Mucosa of rectum (tissue), 2 donors: ENCODE measurements around the gene TRIM69.

Experiments
- H3K27ac ChIP-seq, 2 donors: one replicate each; pipeline ENCODE4 v1.7.0; 2013; ENCODE audit warnings: inconsistent platforms in 2 of 2, low read depth in 2 of 2, low read length in 2 of 2
- H3K27me3 ChIP-seq, 2 donors: one replicate each; pipeline ENCODE4 v1.7.0; 2013; ENCODE audit warnings: low read length in 2 of 2; ENCODE audit not compliant: control insufficient read depth in 2 of 2, insufficient read depth in 2 of 2
- H3K36me3 ChIP-seq, 2 donors: one replicate each; pipeline ENCODE4 v1.7.0; 2013; ENCODE audit warnings: low read length in 2 of 2; ENCODE audit not compliant: control insufficient read depth in 2 of 2, insufficient read depth in 2 of 2
- H3K4me1 ChIP-seq, 2 donors: one replicate each; pipeline ENCODE4 v1.7.0; 2013; ENCODE audit warnings: low read length in 2 of 2, mild to moderate bottlenecking in 1 of 2; ENCODE audit not compliant: control insufficient read depth in 2 of 2, insufficient read depth in 2 of 2
- H3K4me3 ChIP-seq, 2 donors: one replicate each; pipeline ENCODE4 v1.7.0; 2013; ENCODE audit warnings: low read length in 2 of 2
- H3K9ac ChIP-seq, 2 donors: one replicate each; pipeline ENCODE4 v1.7.0; 2013; ENCODE audit warnings: low read length in 2 of 2, low read depth in 1 of 2, mild to moderate bottlenecking in 1 of 2
- H3K9me3 ChIP-seq, 2 donors: one replicate each; pipeline ENCODE4 v1.7.0; 2013; ENCODE audit warnings: low read length in 2 of 2; ENCODE audit not compliant: control insufficient read depth in 2 of 2
- donor health status: healthy.
- donor health status: Normal muscosa, but diverticular disease.

The TRIM69 gene

GRCh38 chr15:44706946-44707636 is 29.2 kb upstream of the TRIM69 start:
- Histone ChIP-seq H3K4me3 (peak overlapping the region in 1 of 2 donors; percentile 27), H3K9ac (peak overlapping the region; percentile 9 to 62), H3K9me3 (no peaks in the 10 kb centered on the region), H3K27me3 (no peaks in the 10 kb centered on the region), H3K27ac (peak overlapping the region; percentile 90 to 94), H3K36me3 (no peaks in the 10 kb centered on the region), H3K4me1 (peaks cover 19 to 37% of the 10 kb centered on the region in 2 donors)

GRCh38 chr15:44710236-44711095 is 25.9 kb upstream of the TRIM69 start:
- H3K9me3 ChIP-seq = no peaks in the 10 kb centered on the region
- peak overlapping the region; percentile 100 for H3K27ac ChIP-seq
- H3K9ac ChIP-seq = peak overlapping the region; percentile 88 to 100
- peaks cover 10 to 12% of the 10 kb centered on the region in 2 donors for H3K36me3 ChIP-seq
- no peaks in the 10 kb centered on the region for H3K27me3 ChIP-seq
- H3K4me3 ChIP-seq = peak overlapping the region; percentile 96 to 99
- peaks cover 32 to 57% of the 10 kb centered on the region in 2 donors for H3K4me1 ChIP-seq

GRCh38 chr15:44711096-44711742 is 25.1 kb upstream of the TRIM69 start, which contains the start of the genes B2M and PATL2:
B2M (plus strand) TSS chr15:44711517; CDS start chr15:44711547, 30 bp downstream.
PATL2 (minus strand) TSS chr15:44711323; CDS start chr15:44676490, 34,833 bp downstream.
- Histone ChIP-seq H3K27ac (peak within 1 kb of the TSS; percentile 100), H3K4me1 (peaks cover 36 to 57% of the 10 kb centered on the region in 2 donors), H3K9ac (peak within 1 kb of the TSS; percentile 100), H3K27me3 (no peaks in the 10 kb centered on the region), H3K9me3 (no peaks in the 10 kb centered on the region), H3K36me3 (peaks cover 18 to 19% of the 10 kb centered on the region in 2 donors), H3K4me3 (peak within 1 kb of the TSS; percentile 96 to 99)

DNA sequence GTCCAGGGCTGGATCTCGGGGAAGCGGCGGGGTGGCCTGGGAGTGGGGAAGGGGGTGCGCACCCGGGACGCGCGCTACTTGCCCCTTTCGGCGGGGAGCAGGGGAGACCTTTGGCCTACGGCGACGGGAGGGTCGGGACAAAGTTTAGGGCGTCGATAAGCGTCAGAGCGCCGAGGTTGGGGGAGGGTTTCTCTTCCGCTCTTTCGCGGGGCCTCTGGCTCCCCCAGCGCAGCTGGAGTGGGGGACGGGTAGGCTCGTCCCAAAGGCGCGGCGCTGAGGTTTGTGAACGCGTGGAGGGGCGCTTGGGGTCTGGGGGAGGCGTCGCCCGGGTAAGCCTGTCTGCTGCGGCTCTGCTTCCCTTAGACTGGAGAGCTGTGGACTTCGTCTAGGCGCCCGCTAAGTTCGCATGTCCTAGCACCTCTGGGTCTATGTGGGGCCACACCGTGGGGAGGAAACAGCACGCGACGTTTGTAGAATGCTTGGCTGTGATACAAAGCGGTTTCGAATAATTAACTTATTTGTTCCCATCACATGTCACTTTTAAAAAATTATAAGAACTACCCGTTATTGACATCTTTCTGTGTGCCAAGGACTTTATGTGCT is 24.5 kb upstream of the TRIM69 start:
- H3K9ac ChIP-seq = peak overlapping the region; percentile 100
- H3K4me1 ChIP-seq = peaks cover 31 to 51% of the 10 kb centered on the region in 2 donors
- peak overlapping the region; percentile 96 to 99 for H3K4me3 ChIP-seq
- H3K36me3 ChIP-seq = peaks cover 24 to 25% of the 10 kb centered on the region in 2 donors
- H3K9me3 ChIP-seq = no peaks in the 10 kb centered on the region
- H3K27ac ChIP-seq = peak overlapping the region; percentile 100
- H3K27me3 ChIP-seq = no peaks in the 10 kb centered on the region

GRCh38 chr15:44712346-44713005 is 23.9 kb upstream of the TRIM69 start:
- Histone ChIP-seq H3K4me3 (peak overlapping the region; percentile 96 to 99), H3K27ac (peak overlapping the region; percentile 100), H3K9ac (peak overlapping the region; percentile 100), H3K36me3 (peaks cover 30 to 32% of the 10 kb centered on the region in 2 donors), H3K27me3 (no peaks in the 10 kb centered on the region), H3K4me1 (peaks cover 27 to 46% of the 10 kb centered on the region in 2 donors), H3K9me3 (no peaks in the 10 kb centered on the region)

- H3K27me3 ChIP-seq = no peaks in the 10 kb centered on the region
- peak overlapping the region; percentile 100 for H3K27ac ChIP-seq
- H3K9me3 ChIP-seq = no peaks in the 10 kb centered on the region
- H3K36me3 ChIP-seq = peaks cover 39 to 40% of the 10 kb centered on the region in 2 donors
- peak overlapping the region; percentile 100 for H3K9ac ChIP-seq
- H3K4me1 ChIP-seq = peaks cover 23 to 38% of the 10 kb centered on the region in 2 donors
- peak overlapping the region; percentile 96 to 99 for H3K4me3 ChIP-seq
Observed at GRCh38 chr15:44713006-44713966, 23.0 kb upstream of the TRIM69 start.

GRCh38 chr15:44715142-44715796 is 21.1 kb upstream of the TRIM69 start:
- H3K9ac ChIP-seq = no peak overlapping the region
- H3K36me3 ChIP-seq = peaks cover 46% of the 10 kb centered on the region in 2 donors
- H3K4me3 ChIP-seq = peak overlapping the region in 1 of 2 donors; percentile 96
- no peaks in the 10 kb centered on the region for H3K27me3 ChIP-seq
- peaks cover 17 to 26% of the 10 kb centered on the region in 2 donors for H3K4me1 ChIP-seq
- H3K9me3 ChIP-seq = no peaks in the 10 kb centered on the region
- H3K27ac ChIP-seq = no peak overlapping the region

DNA sequence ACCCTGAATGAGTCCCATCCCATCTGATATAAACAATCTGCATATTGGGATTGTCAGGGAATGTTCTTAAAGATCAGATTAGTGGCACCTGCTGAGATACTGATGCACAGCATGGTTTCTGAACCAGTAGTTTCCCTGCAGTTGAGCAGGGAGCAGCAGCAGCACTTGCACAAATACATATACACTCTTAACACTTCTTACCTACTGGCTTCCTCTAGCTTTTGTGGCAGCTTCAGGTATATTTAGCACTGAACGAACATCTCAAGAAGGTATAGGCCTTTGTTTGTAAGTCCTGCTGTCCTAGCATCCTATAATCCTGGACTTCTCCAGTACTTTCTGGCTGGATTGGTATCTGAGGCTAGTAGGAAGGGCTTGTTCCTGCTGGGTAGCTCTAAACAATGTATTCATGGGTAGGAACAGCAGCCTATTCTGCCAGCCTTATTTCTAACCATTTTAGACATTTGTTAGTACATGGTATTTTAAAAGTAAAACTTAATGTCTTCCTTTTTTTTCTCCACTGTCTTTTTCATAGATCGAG is 20.5 kb upstream of the TRIM69 start:
- H3K9me3 ChIP-seq = no peaks in the 10 kb centered on the region
- H3K27me3 ChIP-seq = no peaks in the 10 kb centered on the region
- H3K27ac ChIP-seq = no peak overlapping the region
- H3K4me3 ChIP-seq = peak overlapping the region in 1 of 2 donors; percentile 96
- peaks cover 17 to 25% of the 10 kb centered on the region in 2 donors for H3K4me1 ChIP-seq
- no peak overlapping the region for H3K9ac ChIP-seq
- peaks cover 46% of the 10 kb centered on the region in 2 donors for H3K36me3 ChIP-seq
